NCI-H2107 (cell line): ENCODE data around the gene SMC1B.
"Not testable (repeated sequence)": the region's sequence is repeated elsewhere in the genome, so short reads cannot be mapped to it uniquely, and the experiment has no call there.

Experiments
- DNase-seq: peaks from one replicate; lab custom pipeline; 2025; lab: John Stamatoyannopoulos, UW

SMC1B gene

GRCh38 chr22:45302751-45303150 is 110.6 kb downstream of the SMC1B start:
- DNase-seq = no peak

DNA sequence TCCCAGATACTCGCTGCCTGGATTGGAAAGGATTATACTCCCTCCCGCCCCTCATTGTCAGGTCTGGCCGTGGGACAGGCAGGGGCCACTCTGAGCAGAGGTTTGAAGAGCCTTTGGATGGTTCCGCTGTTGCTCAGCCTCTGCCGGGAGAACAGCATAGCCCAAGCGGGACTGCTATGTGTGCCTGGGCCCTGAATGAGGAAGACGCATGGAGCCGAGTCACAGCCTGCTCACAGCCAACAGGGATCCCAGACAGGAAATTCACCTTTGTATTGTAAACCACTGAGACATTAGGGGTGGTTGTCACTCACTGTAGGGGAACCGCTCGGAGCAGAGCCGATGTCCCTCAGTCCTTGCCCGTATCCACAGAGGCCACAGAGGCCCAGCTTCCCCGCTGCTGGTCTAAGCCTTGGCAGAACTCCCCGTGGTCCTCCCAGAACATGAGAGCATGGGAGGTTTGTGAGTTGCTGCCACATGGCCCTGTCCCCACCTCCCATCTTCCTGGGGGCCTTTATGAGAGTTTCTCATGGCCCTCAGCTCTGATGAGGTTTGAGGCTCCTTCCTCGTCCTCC is 114.4 kb downstream of the SMC1B start:
- no peak for DNase-seq

DNA sequence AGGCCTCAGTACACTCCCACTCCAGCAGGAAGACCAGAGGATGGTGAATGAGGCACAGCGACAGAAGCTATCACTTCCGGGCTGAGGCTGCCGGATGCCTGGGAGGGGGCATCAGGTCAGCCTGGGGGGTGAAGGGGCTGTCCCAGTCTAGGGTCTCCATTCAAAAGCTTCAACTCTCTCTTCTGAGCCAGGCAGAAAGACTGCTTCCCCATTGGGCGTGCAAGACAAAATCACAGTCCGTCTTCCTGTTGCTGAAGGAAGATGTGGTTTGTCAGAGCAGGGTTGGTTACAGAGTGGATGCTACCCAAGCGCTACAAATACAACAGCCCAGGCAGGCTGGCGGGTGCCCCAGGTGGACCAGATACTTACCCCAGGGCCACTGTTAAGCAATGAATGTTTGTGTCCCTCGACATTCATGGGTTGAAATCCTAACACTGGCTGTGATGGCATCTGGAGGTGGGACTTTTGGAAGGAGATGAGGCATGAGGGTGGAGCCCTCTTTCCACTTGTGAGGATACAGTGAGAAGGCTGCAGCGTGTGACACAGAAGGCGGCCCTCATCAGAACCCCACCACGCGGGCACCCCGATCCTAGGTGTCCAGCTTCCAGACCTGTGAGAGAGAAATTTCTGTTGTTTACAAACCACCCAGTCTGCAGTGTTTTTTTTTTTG is 116.6 kb downstream of the SMC1B start:
- no peak for DNase-seq

- no peak for DNase-seq
These were observed 117.9 kb downstream of the SMC1B start for GRCh38 chr22:45295492-45295891.

DNA sequence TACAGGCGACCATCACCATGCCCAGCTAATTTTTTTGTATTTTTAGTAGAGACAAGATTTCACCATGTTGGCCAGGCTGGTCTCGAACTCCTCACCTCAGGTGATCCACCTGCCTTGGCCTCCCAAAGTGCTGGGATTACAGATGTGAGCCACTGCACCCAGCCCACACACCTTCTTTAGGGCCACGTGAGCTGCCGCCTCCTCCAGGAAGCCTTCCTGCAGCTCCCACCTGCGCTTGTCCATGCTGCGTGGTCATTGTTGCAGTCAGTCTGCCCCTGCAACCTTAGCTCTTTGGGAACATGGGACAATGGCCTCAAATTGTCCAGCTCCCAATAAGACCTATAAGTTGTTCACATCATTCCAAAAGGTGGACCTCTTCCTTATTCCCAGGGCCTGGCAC is 118.4 kb downstream of the SMC1B start:
- not testable (repeated sequence) for DNase-seq
